ENCODE measurements around the gene MRPL53.

DNA sequence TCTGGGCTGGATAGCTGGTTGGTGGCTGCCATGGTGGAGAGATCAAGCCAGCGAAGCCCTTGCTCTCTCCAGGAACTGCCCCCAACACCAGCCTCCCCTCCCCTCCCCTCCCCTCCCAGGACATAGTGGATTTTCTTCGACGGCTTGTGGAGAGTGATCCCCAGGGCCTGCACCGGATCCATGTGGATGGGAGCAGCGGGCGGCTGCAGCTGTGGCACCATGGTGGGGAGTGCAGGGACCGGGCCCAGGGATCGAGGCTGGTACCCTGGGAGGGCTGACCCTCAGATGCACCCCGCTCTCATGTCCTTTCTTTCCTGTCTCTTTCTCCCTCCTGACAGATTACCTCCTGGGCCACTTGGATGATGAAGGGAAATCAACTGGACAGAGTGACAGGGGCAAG, 17.4 kb upstream of the MRPL53 start:
- TF ChIP-seq RAD21 (IDR thresholded peaks at IDR 0.05; ENCODE audit: low read length) (no peak), POLR2A (IDR thresholded peaks at IDR 0.05; ENCODE audit: low read depth, low read length) (no peak), RCOR1 (IDR thresholded peaks at IDR 0.05; ENCODE audit: insufficient replicate concordance, low read length) (no peak), SMC3 (IDR thresholded peaks at IDR 0.05; ENCODE audit: low read depth, low read length) (no peak), FOS (IDR thresholded peaks at IDR 0.05; ENCODE audit: low read depth, low read length) (no peak), MXI1 (IDR thresholded peaks at IDR 0.05; ENCODE audit: borderline replicate concordance, low read depth, low read length) (no peak)
- TF ChIP-seq, protein P1, sequence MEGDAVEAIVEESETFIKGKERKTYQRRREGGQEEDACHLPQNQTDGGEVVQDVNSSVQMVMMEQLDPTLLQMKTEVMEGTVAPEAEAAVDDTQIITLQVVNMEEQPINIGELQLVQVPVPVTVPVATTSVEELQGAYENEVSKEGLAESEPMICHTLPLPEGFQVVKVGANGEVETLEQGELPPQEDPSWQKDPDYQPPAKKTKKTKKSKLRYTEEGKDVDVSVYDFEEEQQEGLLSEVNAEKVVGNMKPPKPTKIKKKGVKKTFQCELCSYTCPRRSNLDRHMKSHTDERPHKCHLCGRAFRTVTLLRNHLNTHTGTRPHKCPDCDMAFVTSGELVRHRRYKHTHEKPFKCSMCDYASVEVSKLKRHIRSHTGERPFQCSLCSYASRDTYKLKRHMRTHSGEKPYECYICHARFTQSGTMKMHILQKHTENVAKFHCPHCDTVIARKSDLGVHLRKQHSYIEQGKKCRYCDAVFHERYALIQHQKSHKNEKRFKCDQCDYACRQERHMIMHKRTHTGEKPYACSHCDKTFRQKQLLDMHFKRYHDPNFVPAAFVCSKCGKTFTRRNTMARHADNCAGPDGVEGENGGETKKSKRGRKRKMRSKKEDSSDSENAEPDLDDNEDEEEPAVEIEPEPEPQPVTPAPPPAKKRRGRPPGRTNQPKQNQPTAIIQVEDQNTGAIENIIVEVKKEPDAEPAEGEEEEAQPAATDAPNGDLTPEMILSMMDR (conservative IDR thresholded peaks at IDR 0.05; ENCODE audit: low read depth, low read length): no peak
- TF ChIP-seq, protein P2, sequence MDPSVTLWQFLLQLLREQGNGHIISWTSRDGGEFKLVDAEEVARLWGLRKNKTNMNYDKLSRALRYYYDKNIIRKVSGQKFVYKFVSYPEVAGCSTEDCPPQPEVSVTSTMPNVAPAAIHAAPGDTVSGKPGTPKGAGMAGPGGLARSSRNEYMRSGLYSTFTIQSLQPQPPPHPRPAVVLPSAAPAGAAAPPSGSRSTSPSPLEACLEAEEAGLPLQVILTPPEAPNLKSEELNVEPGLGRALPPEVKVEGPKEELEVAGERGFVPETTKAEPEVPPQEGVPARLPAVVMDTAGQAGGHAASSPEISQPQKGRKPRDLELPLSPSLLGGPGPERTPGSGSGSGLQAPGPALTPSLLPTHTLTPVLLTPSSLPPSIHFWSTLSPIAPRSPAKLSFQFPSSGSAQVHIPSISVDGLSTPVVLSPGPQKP (IDR thresholded peaks at IDR 0.05; ENCODE audit: borderline replicate concordance, low read depth, low read length): no peak
- TF ChIP-seq, protein P3, sequence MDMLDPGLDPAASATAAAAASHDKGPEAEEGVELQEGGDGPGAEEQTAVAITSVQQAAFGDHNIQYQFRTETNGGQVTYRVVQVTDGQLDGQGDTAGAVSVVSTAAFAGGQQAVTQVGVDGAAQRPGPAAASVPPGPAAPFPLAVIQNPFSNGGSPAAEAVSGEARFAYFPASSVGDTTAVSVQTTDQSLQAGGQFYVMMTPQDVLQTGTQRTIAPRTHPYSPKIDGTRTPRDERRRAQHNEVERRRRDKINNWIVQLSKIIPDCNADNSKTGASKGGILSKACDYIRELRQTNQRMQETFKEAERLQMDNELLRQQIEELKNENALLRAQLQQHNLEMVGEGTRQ (IDR thresholded peaks at IDR 0.05; ENCODE audit: low read depth, low read length): no peak
